Activated T-cell treated with anti-CD3 and anti-CD28 coated beads, Interleukin-2, amount 50 U/mL, for 72 hours (primary cell): ENCODE measurements around the gene TRAF3. TPM values are rescaled to one million over a fixed set of nuclear protein-coding genes. Genes with fewer than 3 reads are reported as not detected.

ENCODE experiments used
- ATAC-seq, 2 donors: fragments of 150-1000 bp; cut with Tn5 transposase; replicated peaks in 1 of 2; 2 replicates each; pipeline ENCODE4 v1.10.0; 2021; ENCODE audit warnings: moderate library complexity in 2 of 2, mild to moderate bottlenecking in 1 of 2
- DNase-seq, 2 donors: peaks; one replicate each; pipeline ENCODE4 v3.0.0; 2021 to 2022; ENCODE audit warnings: mixed read lengths in 1 of 2
- H3K27ac Mint-ChIP-seq: one replicate; pipeline ENCODE4 v1.8.0; 2022; ENCODE audit warnings: mild to moderate bottlenecking, moderate library complexity, mixed read lengths
- H3K27me3 Mint-ChIP-seq: one replicate; pipeline ENCODE4 v1.8.0; 2022; ENCODE audit warnings: low read depth, mixed read lengths
- H3K36me3 Mint-ChIP-seq, 2 donors: one replicate each; pipeline ENCODE4 v1.8.0; 2022; ENCODE audit warnings: mixed read lengths in 2 of 2, mild to moderate bottlenecking in 1 of 2; ENCODE audit not compliant: insufficient read depth in 2 of 2
- H3K4me1 Mint-ChIP-seq: one replicate; pipeline ENCODE4 v1.8.0; 2022; ENCODE audit warnings: low read depth, mixed read lengths
- H3K4me3 Mint-ChIP-seq, 2 donors: one replicate each; pipeline ENCODE4 v1.8.0; 2022; ENCODE audit warnings: mild to moderate bottlenecking in 2 of 2, mixed read lengths in 2 of 2, moderate library complexity in 2 of 2
- H3K9me3 Mint-ChIP-seq, 2 donors: one replicate each; pipeline ENCODE4 v1.8.0; 2022; ENCODE audit warnings: mixed read lengths in 2 of 2
- total RNA-seq, 2 donors: library from RNA; stranded (reverse); gene quantifications; one replicate each; pipeline ENCODE4 v1.2.3, GENCODE V29; 2022

TRAF3 gene
- total RNA-seq, 2 donors from 2014 or later = 123 to 137 TPM

DNA sequence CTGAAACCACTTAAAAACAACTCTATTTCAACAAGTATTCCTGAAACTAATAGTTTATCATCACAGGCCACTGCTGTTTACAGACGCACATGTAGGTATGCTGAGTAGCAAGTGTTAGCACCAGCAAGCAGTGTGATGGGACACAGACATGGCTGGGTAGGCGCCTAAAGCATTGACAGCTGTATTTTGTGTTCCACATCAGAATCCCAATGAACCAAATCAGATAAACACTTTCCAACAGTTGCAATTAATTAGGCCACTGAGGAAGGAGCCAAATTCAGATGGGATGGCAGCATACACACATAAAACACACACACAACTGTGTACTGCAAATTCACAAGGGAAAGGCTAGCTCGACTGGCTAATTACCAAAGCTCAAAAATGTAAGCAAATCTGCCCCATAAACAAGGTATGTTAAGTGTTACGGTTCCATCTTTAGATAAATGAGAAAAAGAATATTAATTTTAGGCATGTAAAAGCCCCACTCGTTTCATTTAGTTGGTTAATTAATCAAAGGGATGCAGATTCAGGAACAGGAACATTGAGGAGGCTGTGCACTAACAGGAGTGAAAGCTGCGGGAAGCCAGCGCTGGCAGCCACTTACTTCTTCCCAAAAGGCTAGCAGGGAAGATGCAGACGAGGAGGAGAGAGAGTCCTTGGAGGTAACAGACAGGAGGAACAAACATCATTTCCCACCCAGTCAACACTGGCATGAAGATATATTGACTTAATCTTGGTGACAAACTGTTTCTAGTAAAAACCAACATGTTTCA, 178.6 kb downstream of the TRAF3 start:
- Mint-ChIP-seq H3K4me3 (no peak overlapping the region), H3K27ac (no peak overlapping the region), H3K27me3 (no peaks in the 10 kb centered on the region), H3K9me3 (no peaks in the 10 kb centered on the region), H3K4me1 (no peaks in the 10 kb centered on the region), H3K36me3 (peaks cover 0 to 2% of the 10 kb centered on the region in 2 donors)
- ATAC-seq = no peak
- no peak for DNase-seq

DNA sequence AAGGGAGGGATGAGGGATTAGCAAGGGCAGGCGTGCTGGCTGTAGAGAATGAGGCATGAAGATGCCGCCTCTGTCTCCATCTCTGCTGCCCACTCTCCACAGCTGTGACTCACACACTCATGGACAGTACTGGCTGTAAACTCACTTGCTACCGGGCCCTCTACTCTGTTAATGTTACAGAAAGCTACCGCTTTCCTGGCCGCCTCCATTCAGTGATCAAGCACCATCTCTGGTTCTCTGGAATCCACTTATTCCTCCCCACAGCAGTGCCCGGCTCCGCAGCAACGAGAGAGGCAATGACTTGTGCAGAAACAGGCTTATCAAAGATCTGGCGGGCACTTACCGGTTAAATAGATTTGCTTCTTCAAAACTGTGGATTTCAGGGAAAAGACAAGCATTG, 180.0 kb downstream of the TRAF3 start:
- Mint-ChIP-seq H3K36me3 (peaks cover 0 to 2% of the 10 kb centered on the region in 2 donors), H3K4me1 (no peaks in the 10 kb centered on the region), H3K27ac (no peak overlapping the region), H3K27me3 (no peaks in the 10 kb centered on the region), H3K4me3 (no peak overlapping the region), H3K9me3 (no peaks in the 10 kb centered on the region)
- no peak for DNase-seq
- no peak for ATAC-seq

DNA sequence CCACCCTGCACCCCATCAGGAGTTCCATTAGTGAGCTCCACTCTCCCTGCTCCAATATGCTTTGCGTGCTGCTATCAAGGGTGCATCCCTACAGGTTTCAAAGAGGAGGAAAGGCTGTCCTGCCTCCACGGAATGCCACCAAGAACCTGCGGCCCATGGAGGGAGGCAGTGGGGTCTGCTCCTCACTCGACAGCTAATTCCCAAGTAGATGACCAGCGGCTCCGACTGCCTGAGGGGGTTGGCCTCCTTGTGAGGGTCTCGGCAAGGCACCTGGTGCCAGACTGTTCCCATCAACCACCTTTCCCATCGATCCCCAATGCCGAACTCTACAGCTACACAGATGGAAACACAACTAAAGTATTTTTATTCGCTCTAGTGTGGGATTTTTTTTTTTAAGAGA, 181.2 kb downstream of the TRAF3 start:
- H3K4me1 Mint-ChIP-seq = no peaks in the 10 kb centered on the region

More for the DNA sequence above, 181.2 kb downstream of the TRAF3 start:
- ATAC-seq = no peak
- H3K36me3 Mint-ChIP-seq = peaks cover 0 to 2% of the 10 kb centered on the region in 2 donors
- DNase-seq = no peak
- no peaks in the 10 kb centered on the region for H3K27me3 Mint-ChIP-seq
- no peak overlapping the region for H3K27ac Mint-ChIP-seq
- H3K4me3 Mint-ChIP-seq = no peak overlapping the region
- H3K9me3 Mint-ChIP-seq = no peaks in the 10 kb centered on the region

Other genes starting within 250 kb of the TRAF3 start
- gene RCOR1, start 184.8 kb upstream of the TRAF3 start, total RNA-seq = 10 to 100 TPM; 19.5 to 21.3 TPM
- gene AMN, start 145.2 kb downstream of the TRAF3 start, total RNA-seq = 1 to 10 TPM; 3.2 to 3.9 TPM